ENCODE results near the gene ARMC8. TPM values are rescaled to one million over a fixed set of nuclear protein-coding genes. Genes with fewer than 3 reads are reported as not detected.

Gene ARMC8
- total and polyA plus RNA-seq, 8 donors: 7.6 to 21.1 (median 16.9) TPM

DNA sequence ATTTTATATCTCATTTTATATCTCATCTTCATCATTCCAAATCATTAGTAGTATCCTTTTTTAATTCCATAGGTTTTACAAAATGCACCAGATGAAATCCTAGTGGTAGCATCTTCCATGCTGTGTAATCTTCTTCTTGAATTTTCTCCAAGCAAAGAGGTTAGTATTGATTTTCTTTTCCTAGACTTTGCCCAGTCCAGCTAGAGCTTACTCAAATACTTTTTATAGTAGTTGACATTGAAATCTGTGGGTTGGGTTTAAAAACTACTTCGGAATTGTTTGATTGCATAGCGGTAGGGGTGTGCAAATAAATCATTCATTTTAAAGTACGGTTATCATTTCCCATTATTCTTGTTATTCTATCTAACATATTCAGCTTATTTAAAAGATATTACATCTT, 80.0 kb downstream of the ARMC8 start:
- WGBS, 2 donors: 60 to 74% methylated on average over 3 of the region's 3 CpGs
- FAIRE-seq (no peak), DNase-seq (no peak), ATAC-seq (no peak)
- no peaks in the 10 kb centered on the region for H3K9me3 ChIP-seq
- no peak overlapping the region for H3K4me3 ChIP-seq
- TF ChIP-seq, protein P1, sequence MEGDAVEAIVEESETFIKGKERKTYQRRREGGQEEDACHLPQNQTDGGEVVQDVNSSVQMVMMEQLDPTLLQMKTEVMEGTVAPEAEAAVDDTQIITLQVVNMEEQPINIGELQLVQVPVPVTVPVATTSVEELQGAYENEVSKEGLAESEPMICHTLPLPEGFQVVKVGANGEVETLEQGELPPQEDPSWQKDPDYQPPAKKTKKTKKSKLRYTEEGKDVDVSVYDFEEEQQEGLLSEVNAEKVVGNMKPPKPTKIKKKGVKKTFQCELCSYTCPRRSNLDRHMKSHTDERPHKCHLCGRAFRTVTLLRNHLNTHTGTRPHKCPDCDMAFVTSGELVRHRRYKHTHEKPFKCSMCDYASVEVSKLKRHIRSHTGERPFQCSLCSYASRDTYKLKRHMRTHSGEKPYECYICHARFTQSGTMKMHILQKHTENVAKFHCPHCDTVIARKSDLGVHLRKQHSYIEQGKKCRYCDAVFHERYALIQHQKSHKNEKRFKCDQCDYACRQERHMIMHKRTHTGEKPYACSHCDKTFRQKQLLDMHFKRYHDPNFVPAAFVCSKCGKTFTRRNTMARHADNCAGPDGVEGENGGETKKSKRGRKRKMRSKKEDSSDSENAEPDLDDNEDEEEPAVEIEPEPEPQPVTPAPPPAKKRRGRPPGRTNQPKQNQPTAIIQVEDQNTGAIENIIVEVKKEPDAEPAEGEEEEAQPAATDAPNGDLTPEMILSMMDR (IDR thresholded peaks at IDR 0.05): no peak
- H3K36me3 ChIP-seq: peaks cover 0 to 7% (median 0%) of the 10 kb centered on the region in 3 donors
- intact Hi-C loops (cut with DNase I): no loop called here
- H3K27ac ChIP-seq: no peak overlapping the region
- no peaks in the 10 kb centered on the region for H3K27me3 ChIP-seq
- no peaks in the 10 kb centered on the region for H3K4me1 ChIP-seq

DNA sequence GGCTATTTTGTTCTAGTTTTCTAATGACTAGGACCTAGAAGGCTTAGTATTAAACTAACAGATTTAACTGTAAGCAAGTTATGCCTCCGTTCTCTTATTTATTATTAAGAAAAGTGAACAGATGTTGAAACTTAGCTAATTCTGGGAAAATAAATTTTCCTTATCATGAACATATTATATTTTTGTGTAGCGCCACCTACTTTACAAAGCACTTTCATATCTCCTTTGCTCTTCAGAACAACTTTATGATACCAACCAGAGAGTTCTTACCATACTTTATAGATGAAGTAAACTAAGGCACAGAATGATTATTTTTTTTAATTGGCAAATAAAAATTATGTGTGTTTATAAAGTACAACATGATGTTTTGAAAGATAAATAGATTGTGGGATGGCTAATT, 83.1 kb downstream of the ARMC8 start:
- H3K27ac ChIP-seq: no peak overlapping the region
- H3K4me3 ChIP-seq: no peak overlapping the region
- TF ChIP-seq, protein P1 (IDR thresholded peaks at IDR 0.05): no peak
- peaks cover 0 to 24% (median 0%) of the 10 kb centered on the region in 3 donors for H3K36me3 ChIP-seq
- no peaks in the 10 kb centered on the region for H3K9me3 ChIP-seq
- FAIRE-seq (no peak), ATAC-seq (no peak), DNase-seq (no peak)
- no peaks in the 10 kb centered on the region for H3K4me1 ChIP-seq
- intact Hi-C loops (cut with DNase I): no loop called here
- 87 to 89% methylated on average over 2 of the region's 2 CpGs for WGBS, 2 donors
- H3K27me3 ChIP-seq: no peaks in the 10 kb centered on the region

DNA sequence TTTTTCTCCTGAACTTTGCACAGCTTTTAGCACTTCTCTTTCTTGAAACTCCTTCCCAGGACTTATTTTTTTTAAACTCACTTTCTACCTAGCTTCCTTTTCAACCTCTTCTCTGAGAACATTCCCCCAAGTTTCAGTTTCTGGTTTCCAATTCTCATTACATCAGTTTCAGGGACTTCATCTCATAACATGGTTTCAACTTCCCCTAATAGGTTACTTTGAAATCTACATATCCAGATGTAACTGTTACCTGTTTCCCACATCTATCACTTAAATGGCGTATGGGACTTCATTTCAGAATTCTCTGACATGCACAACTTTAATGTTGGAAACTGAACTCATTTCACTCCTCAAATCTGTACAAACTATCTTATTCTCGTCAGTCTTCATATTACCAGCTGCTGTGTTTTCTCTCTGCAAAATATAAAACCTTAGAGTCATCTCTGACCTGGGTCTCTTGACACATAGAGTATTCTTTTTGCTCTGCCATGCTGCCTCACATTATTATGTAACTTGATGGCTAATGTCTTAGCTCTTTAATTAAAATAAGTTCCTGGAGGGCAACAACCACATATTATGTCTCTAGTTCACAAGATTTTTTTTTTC, 84.2 kb downstream of the ARMC8 start:
- Histone ChIP-seq H3K27me3 (no peaks in the 10 kb centered on the region), H3K9me3 (no peaks in the 10 kb centered on the region), H3K36me3 (peaks cover 0 to 24% (median 0%) of the 10 kb centered on the region in 3 donors), H3K27ac (no peak overlapping the region), H3K4me3 (no peak overlapping the region), H3K4me1 (no peaks in the 10 kb centered on the region)
- TF ChIP-seq, protein P1 (IDR thresholded peaks at IDR 0.05): no peak
- WGBS, 2 donors: 92 to 97% methylated on average over 2 of the region's 2 CpGs
- no peak for DNase-seq
- intact Hi-C loops (cut with DNase I): no loop called here
- no peak for FAIRE-seq
- no peak for ATAC-seq

DNA sequence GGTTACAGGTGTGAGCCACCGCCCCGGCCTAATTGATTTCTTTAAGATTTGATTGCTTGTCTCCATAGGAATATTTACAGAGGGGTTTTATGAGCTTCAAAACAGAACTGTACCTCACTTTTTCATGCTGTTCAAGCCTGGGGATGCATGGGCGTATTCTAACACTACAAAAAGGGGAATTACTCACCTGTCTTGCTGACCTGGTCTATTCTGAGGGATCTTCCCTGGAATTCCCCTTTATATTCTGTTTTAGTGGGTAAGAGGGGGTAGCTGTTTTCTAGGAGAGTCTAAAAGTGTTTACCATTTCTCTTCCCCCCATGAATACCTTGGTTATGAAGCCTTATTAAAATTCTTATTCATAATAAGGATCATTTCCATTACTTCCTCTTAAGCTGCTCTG, 94.5 kb downstream of the ARMC8 start:
- FAIRE-seq (no peak), DNase-seq (no peak), ATAC-seq (no peak)
- WGBS, 2 donors: 97 to 98% methylated on average over 3 of the region's 3 CpGs
- no peaks in the 10 kb centered on the region for H3K4me1 ChIP-seq
- H3K27ac ChIP-seq: no peak overlapping the region
- H3K4me3 ChIP-seq: no peak overlapping the region
- intact Hi-C loops (cut with DNase I): no loop called here
- H3K36me3 ChIP-seq: peaks cover 0 to 14% (median 0%) of the 10 kb centered on the region in 3 donors
- H3K27me3 ChIP-seq: no peaks in the 10 kb centered on the region
- H3K9me3 ChIP-seq: no peaks in the 10 kb centered on the region
- TF ChIP-seq, protein P1 (IDR thresholded peaks at IDR 0.05): no peak

DNA sequence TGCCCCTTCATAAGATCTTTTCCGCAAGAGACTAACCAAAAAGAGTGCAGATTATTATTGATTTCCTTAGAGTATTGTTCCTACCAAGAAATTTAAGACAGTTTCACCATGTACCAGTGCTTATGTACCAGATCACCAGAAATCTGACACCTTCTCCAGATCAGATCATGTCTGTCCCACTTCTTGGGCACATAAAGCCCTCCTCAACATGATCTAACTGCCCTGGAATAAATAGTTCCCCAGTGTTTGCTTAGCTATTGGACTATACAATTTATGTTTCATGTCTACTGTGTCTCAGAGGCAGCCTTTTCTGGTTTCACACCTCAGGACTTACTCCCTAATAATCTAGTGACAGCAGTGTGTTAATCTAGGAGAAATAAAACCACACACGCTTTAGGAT, 95.7 kb downstream of the ARMC8 start:
- ATAC-seq (no peak), DNase-seq (no peak), FAIRE-seq (no peak)
- no peaks in the 10 kb centered on the region for H3K4me1 ChIP-seq
- H3K27me3 ChIP-seq: no peaks in the 10 kb centered on the region
- no peak overlapping the region for H3K4me3 ChIP-seq
- H3K36me3 ChIP-seq: peaks cover 0 to 14% (median 0%) of the 10 kb centered on the region in 3 donors
- intact Hi-C loops (cut with DNase I): no loop called here
- H3K9me3 ChIP-seq: no peaks in the 10 kb centered on the region
- WGBS, 2 donors: 97% methylated on average over 2 of the region's 2 CpGs
- no peak overlapping the region for H3K27ac ChIP-seq
- TF ChIP-seq, protein P1 (IDR thresholded peaks at IDR 0.05): no peak
